Frontal cortex (tissue), 4 donors: Measurements from ENCODE around the gene ERBB2. TPM values are rescaled to one million over a fixed set of nuclear protein-coding genes. Genes with fewer than 3 reads are reported as not detected.

Experiments
- DNase-seq, 2 donors: peaks; one replicate each; pipeline ENCODE4 v3.0.0; 2012; ENCODE audit warnings: low spot score in 2 of 2
- FAIRE-seq: peaks from 2 replicates; lab custom pipeline; 2012; peaks lifted over from hg19 to GRCh38; lab: Jason Lieb, UNC
- total RNA-seq: library from RNA; depleted of rRNA; stranded (reverse); fragments of >200 nt; gene quantifications from one replicate; pipeline ENCODE4 v1.2.3, GENCODE V29; 2014
- donor health status: control.
- donor health status: control.
- donor health status: control.

Gene ERBB2
- total RNA-seq, result 6.9 TPM

- DNase-seq (peak; percentile 39 to 60), FAIRE-seq (no peak)
Observed at GRCh38 chr17:39699818-39700147, at the start of gene ERBB2. ERBB2 (plus strand) TSS chr17:39700064; CDS start chr17:39700239, 175 bp downstream.

GRCh38 chr17:39650121-39650579 is 49.7 kb upstream of the ERBB2 start:
- FAIRE-seq, result no peak
- no peak for DNase-seq

GRCh38 chr17:39651923-39652586 is 47.8 kb upstream of the ERBB2 start:
- FAIRE-seq (no peak), DNase-seq (no peak)

- DNase-seq, result peak in 1 of 2 donors; percentile 63
Observed at GRCh38 chr17:39652587-39653315, 47.1 kb upstream of the ERBB2 start.

GRCh38 chr17:39653316-39653661 is 46.6 kb upstream of the ERBB2 start:
- no peak for FAIRE-seq

More at GRCh38 chr17:39652587-39653315, 47.1 kb upstream of the ERBB2 start:
- no peak for FAIRE-seq

GRCh38 chr17:39653662-39654331 is 46.1 kb upstream of the ERBB2 start:
- peak; percentile 73 to 84 for DNase-seq
- no peak for FAIRE-seq

More at GRCh38 chr17:39653316-39653661, 46.6 kb upstream of the ERBB2 start:
- no peak for DNase-seq

- FAIRE-seq (no peak), DNase-seq (no peak)
Observed at GRCh38 chr17:39655105-39655504, 44.8 kb upstream of the ERBB2 start.

GRCh38 chr17:39658346-39658745 is 41.5 kb upstream of the ERBB2 start:
- DNase-seq (no peak), FAIRE-seq (no peak)

GRCh38 chr17:39658760-39659159 is 41.1 kb upstream of the ERBB2 start:
- no peak for DNase-seq
- no peak for FAIRE-seq

- no peak for DNase-seq
- FAIRE-seq, result no peak
Observed at GRCh38 chr17:39659279-39660010, 40.4 kb upstream of the ERBB2 start.

GRCh38 chr17:39660011-39660360 is 39.9 kb upstream of the ERBB2 start:
- no peak for FAIRE-seq
- no peak for DNase-seq

- DNase-seq (no peak), FAIRE-seq (no peak)
Observed at GRCh38 chr17:39660397-39661385, 39.2 kb upstream of the ERBB2 start.

- DNase-seq (no peak), FAIRE-seq (no peak)
Observed at GRCh38 chr17:39661744-39662541, 37.9 kb upstream of the ERBB2 start.

- FAIRE-seq, result no peak
- DNase-seq, result no peak
Observed at GRCh38 chr17:39662551-39663339, 37.1 kb upstream of the ERBB2 start.

- DNase-seq (no peak), FAIRE-seq (no peak)
Observed at GRCh38 chr17:39663340-39663687, 36.5 kb upstream of the ERBB2 start.

- no peak for FAIRE-seq
- no peak for DNase-seq
Observed at GRCh38 chr17:39663688-39664580, 35.9 kb upstream of the ERBB2 start.
